ENCODE results near the gene CCT7.

The CCT7 gene

DNA sequence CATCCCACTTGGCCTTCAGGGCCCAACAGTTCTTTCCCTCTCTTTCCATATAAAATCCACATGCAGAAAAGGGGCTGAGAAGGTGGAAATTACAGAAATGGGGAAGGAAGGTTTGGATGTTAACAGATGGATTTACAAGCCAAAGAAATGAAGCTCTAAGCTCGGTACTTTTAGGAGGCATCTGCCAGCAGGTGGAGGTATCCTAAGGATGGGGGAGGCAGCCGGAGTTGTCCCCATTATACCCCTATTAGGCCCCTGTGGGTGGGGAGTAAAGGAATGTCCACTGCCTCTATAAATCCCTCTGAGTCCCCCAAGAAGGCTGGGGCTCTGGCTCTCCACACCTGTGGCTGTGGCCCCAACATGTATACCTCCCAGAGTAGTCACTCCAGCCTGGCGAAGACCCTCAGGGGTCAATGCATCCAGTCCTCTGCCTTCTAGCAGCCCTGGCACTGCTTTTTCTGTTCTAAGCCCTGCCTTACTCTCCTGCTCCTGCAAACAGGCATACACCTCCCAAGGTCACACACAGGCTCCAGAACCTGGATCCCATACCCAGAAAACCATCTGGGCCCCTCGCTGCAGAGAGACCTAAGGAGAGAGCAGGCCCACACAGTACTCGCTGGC is 48.9 kb downstream of the CCT7 start:
- Histone ChIP-seq H3K36me3 (ENCODE audit: low read length) (no peaks in the 10 kb centered on the region), H3K4me3 (ENCODE audit: insufficient read depth, low read length, poor library complexity, severe bottlenecking) (peak overlapping the region; percentile 85), H3K79me2 (ENCODE audit: insufficient read depth, low read length) (peaks cover 62% of the 10 kb centered on the region), H3K4me2 (ENCODE audit: low read depth, low read length, poor library complexity, severe bottlenecking) (peak overlapping the region; percentile 91), H4K20me1 (ENCODE audit: low read depth, low read length) (no peaks in the 10 kb centered on the region; the same call in 1 of the 2 replicates), H3K27ac (ENCODE audit: low read depth, low read length) (peak overlapping the region; percentile 92), H3K9me2 (replicated peaks; ENCODE audit: insufficient read depth, low read length) (no peaks in the 10 kb centered on the region), H2AFZ (ENCODE audit: low read depth, low read length, severe bottlenecking) (no peak overlapping the region), H3K9me3 (ENCODE audit: insufficient read depth, low read length) (no peaks in the 10 kb centered on the region), H3K27me3 (ENCODE audit: low read length) (no peaks in the 10 kb centered on the region), H3K9ac (ENCODE audit: low read length) (peak overlapping the region; percentile 92), H3F3A (ENCODE audit: insufficient read depth) (0 out of 2 replicates have a peak, but pooled peaks cover 3% of the 10 kb centered on the region)
- TF ChIP-seq CTCF (IDR thresholded peaks at IDR 0.05; ENCODE audit: insufficient read depth, low read length, poor library complexity, severe bottlenecking), result no peak
- TF ChIP-seq EZH2phosphoT487 (conservative IDR thresholded peaks at IDR 0.05; ENCODE audit: low read length), result no peak

DNA sequence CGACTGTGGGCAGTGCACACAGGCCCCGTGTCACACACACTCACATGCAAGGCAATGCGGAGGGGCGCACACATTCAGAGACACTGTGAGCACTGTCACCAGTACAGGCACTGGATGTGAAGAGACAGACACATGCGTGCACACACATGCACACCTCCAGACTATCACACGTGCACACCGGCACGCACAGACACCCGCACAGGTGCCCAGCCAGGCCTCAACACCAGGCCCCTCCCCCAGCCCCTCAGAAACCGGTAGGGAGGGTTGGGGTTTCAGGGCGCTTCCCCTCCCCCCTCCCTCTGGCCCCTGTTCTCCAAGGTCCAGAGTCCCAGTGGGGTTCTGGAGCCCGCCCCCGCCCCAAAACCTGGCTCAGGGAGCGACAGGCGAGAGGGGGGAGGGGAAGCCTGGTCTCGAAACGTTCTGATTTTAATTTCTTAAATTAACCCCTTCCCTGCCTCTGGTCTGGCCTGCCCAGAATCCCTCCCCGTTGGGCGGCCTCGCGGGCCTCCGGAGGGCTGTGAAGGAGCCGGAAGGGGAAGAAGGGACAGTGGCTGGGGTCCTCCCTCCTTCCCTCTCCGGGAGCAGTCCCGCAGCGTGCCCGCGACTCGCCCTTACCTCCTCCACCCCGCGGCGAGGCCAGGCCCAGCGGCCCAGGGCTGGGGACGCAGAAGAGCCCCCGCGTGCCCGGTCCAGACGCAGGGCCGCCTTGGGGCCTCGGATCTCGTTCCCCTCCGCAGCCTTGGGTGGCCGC is 49.6 kb downstream of the CCT7 start:
- Histone ChIP-seq H3K36me3 (ENCODE audit: low read length) (no peaks in the 10 kb centered on the region), H3F3A (ENCODE audit: insufficient read depth) (0 out of 2 replicates have a peak, but pooled peaks cover 3% of the 10 kb centered on the region), H3K4me3 (ENCODE audit: insufficient read depth, low read length, poor library complexity, severe bottlenecking) (peak overlapping the region; percentile 85), H3K27ac (ENCODE audit: low read depth, low read length) (peak overlapping the region; percentile 92), H3K9me2 (replicated peaks; ENCODE audit: insufficient read depth, low read length) (no peaks in the 10 kb centered on the region), H3K9me3 (ENCODE audit: insufficient read depth, low read length) (no peaks in the 10 kb centered on the region), H2AFZ (ENCODE audit: low read depth, low read length, severe bottlenecking) (peak overlapping the region; percentile 77), H3K79me2 (ENCODE audit: insufficient read depth, low read length) (peaks cover 55% of the 10 kb centered on the region), H3K27me3 (ENCODE audit: low read length) (no peaks in the 10 kb centered on the region), H4K20me1 (ENCODE audit: low read depth, low read length) (no peaks in the 10 kb centered on the region; the same call in 1 of the 2 replicates), H3K9ac (ENCODE audit: low read length) (peak overlapping the region; percentile 92), H3K4me2 (ENCODE audit: low read depth, low read length, poor library complexity, severe bottlenecking) (peak overlapping the region; percentile 91)
- no peak for TF ChIP-seq EZH2phosphoT487 (conservative IDR thresholded peaks at IDR 0.05; ENCODE audit: low read length)
- TF ChIP-seq CTCF (IDR thresholded peaks at IDR 0.05; ENCODE audit: insufficient read depth, low read length, poor library complexity, severe bottlenecking), result no peak

GRCh38 chr2:73284296-73285158 is 50.4 kb downstream of the CCT7 start, which contains the start of gene FBXO41:
FBXO41 (minus strand) TSS chr2:73284478; CDS start chr2:73269630, 14,848 bp downstream.
- Histone ChIP-seq H3K79me2 (ENCODE audit: insufficient read depth, low read length) (peaks cover 47% of the 10 kb centered on the region), H3K9me2 (replicated peaks; ENCODE audit: insufficient read depth, low read length) (no peaks in the 10 kb centered on the region), H3K4me2 (ENCODE audit: low read depth, low read length, poor library complexity, severe bottlenecking) (peak within 1 kb of the TSS; percentile 91), H3K4me3 (ENCODE audit: insufficient read depth, low read length, poor library complexity, severe bottlenecking) (peak within 1 kb of the TSS; percentile 85), H2AFZ (ENCODE audit: low read depth, low read length, severe bottlenecking) (peak within 1 kb of the TSS; percentile 77), H3K36me3 (ENCODE audit: low read length) (no peaks in the 10 kb centered on the region), H3K27me3 (ENCODE audit: low read length) (no peaks in the 10 kb centered on the region), H3K9me3 (ENCODE audit: insufficient read depth, low read length) (no peaks in the 10 kb centered on the region), H3K27ac (ENCODE audit: low read depth, low read length) (peak within 1 kb of the TSS; percentile 92), H4K20me1 (ENCODE audit: low read depth, low read length) (no peaks in the 10 kb centered on the region; the same call in 1 of the 2 replicates), H3F3A (ENCODE audit: insufficient read depth) (0 out of 2 replicates have a peak, but pooled peaks cover 3% of the 10 kb centered on the region), H3K9ac (ENCODE audit: low read length) (peak within 1 kb of the TSS; percentile 92)
- no peak for TF ChIP-seq CTCF (IDR thresholded peaks at IDR 0.05; ENCODE audit: insufficient read depth, low read length, poor library complexity, severe bottlenecking)
- TF ChIP-seq EZH2phosphoT487 (conservative IDR thresholded peaks at IDR 0.05; ENCODE audit: low read length), result no peak

Data from SU-DHL-6 (cell line).